Activated naive CD4-positive, alpha-beta T cell treated with anti-CD3 and anti-CD28 coated beads for 36 hours (primary cell): ENCODE data around the gene GSTM5. TPM values are rescaled to one million over a fixed set of nuclear protein-coding genes. Genes with fewer than 3 reads are reported as not detected.

Experiments
- CTCF ChIA-PET: fragments of 350-600 bp; sonication (Branson Sonifier 250); formaldehyde crosslinking; loops from one replicate; lab custom pipeline; 2021; ENCODE audit warnings: antibody characterized with exemption; lab: Charles Lee
- DNase-seq: peaks from one replicate; pipeline ENCODE4 v3.0.0-alpha.2; 2020
- H3K27ac Mint-ChIP-seq: one replicate; pipeline ENCODE4 v1.8.0; 2021; ENCODE audit warnings: mild to moderate bottlenecking, mixed read lengths
- H3K27me3 Mint-ChIP-seq: one replicate; pipeline ENCODE4 v1.8.0; 2021; ENCODE audit warnings: low read depth, mixed read lengths
- H3K36me3 Mint-ChIP-seq: one replicate; pipeline ENCODE4 v1.8.0; 2021; ENCODE audit warnings: low read depth, mixed read lengths
- H3K4me1 Mint-ChIP-seq: one replicate; pipeline ENCODE4 v1.8.0; 2021; ENCODE audit warnings: low read depth, mixed read lengths
- H3K4me3 Mint-ChIP-seq: one replicate; pipeline ENCODE4 v1.8.0; 2021; ENCODE audit warnings: mild to moderate bottlenecking, moderate library complexity, mixed read lengths
- H3K9me3 Mint-ChIP-seq: one replicate; pipeline ENCODE4 v1.8.0; 2021; ENCODE audit warnings: mixed read lengths
- intact Hi-C: fragments of 100-400 bp; cut with micrococcal nuclease; formaldehyde crosslinking; loops from one replicate; pipeline ENCODE4 v1.15.1; 2023
- total RNA-seq, 2 experiments: library from RNA; stranded (reverse); gene quantifications; one replicate each; pipeline ENCODE4 v1.2.3, GENCODE V29; 2021

GSTM5 gene
- total RNA-seq, 2 experiments from 2014 or later = not detected

DNA sequence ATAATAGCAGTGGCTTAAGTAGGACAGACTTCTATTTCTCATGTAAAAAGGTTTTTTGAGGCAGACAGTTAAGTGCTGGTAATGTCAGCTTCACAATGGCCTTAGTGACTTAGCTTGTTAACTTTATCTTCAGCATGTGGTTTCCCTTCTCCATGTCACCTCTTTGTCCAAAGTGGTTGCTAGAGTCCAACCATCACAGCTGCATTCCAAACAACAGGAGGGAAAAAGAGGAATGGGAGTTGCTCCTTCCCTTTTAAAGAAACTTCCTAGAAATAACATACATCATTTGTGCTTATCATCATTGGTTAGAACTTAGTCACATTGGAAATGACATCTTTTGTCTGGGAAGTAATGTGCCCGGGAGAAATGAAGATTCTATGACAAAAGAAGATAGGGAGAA is 9.9 kb downstream of the GSTM5 start:
- no peaks in the 10 kb centered on the region for H3K9me3 Mint-ChIP-seq
- H3K4me3 Mint-ChIP-seq = no peak overlapping the region
- H3K36me3 Mint-ChIP-seq = no peaks in the 10 kb centered on the region
- intact Hi-C loops = no loop called here
- no peaks in the 10 kb centered on the region for H3K27me3 Mint-ChIP-seq
- no peak overlapping the region for H3K27ac Mint-ChIP-seq
- DNase-seq = no peak
- no peaks in the 10 kb centered on the region for H3K4me1 Mint-ChIP-seq
- CTCF ChIA-PET = interaction anchor here (1.2 kb wide), 1 partner anchor 82 kb away, joined by 6 read pairs; no protein-coding TSS in a partner anchor

GRCh38 chr1:109722908-109723691 is 11.0 kb downstream of the GSTM5 start:
- intact Hi-C loops = no loop called here

DNA sequence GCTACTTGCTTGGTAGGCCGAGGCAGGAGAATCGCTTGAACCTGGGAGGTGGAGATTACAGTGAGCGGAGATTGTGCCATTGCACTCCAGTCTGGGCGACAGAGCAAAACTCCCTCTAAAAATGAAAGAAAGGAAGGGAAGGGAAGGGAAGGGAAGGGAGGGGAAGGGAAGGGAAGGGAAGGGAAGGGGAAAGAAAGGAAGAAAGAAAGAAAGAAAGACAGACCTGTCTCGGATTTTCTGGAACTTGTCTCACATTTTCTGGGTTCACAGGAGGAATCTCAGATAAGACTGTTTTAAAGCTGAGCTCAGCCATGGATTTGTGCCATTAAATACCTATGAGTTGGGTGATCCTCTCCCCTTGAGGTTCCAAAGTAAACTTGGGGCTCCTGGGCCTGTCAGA is 12.9 kb downstream of the GSTM5 start:
- CTCF ChIA-PET = interaction anchor here (0.6 to 1.0 kb wide), 2 partner anchors 259 to 667 kb away, joined by 3 to 6 read pairs; partner anchors contain the start of gene AHCYL1
- Mint-ChIP-seq H3K9me3 (no peaks in the 10 kb centered on the region), H3K36me3 (no peaks in the 10 kb centered on the region)

More at GRCh38 chr1:109722908-109723691, 11.0 kb downstream of the GSTM5 start:
- H3K4me3 Mint-ChIP-seq = no peak overlapping the region
- H3K27me3 Mint-ChIP-seq = no peaks in the 10 kb centered on the region
- no peaks in the 10 kb centered on the region for H3K4me1 Mint-ChIP-seq
- H3K27ac Mint-ChIP-seq = no peak overlapping the region
- CTCF ChIA-PET = interaction anchor here (0.6 to 0.7 kb wide), 2 partner anchors 14 to 51 kb away, joined by 3 read pairs; no protein-coding TSS in a partner anchor
- H3K9me3 Mint-ChIP-seq = no peaks in the 10 kb centered on the region
- no peak for DNase-seq
- H3K36me3 Mint-ChIP-seq = no peaks in the 10 kb centered on the region

DNA sequence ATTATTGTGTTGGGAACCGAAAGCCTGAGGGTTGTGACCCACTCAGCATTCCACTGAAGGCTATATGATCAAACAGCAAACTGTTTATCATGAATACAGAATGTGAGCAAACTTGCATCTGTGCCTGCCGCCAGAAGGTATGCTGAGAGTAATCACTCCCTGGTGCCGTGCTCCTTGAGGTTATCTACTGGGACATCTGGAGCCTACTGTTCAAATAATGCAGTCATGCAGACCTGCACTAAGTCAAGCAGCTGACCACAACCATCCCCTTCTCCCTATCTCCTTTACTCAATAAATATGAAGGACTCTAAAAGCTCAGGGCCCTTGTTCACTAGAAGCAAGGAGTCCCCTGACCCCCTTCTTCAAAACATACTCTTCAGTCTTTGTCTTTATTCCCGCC is 13.5 kb downstream of the GSTM5 start:
- H3K36me3 Mint-ChIP-seq = no peaks in the 10 kb centered on the region
- no peak overlapping the region for H3K27ac Mint-ChIP-seq
- H3K4me1 Mint-ChIP-seq = no peaks in the 10 kb centered on the region
- no peak overlapping the region for H3K4me3 Mint-ChIP-seq
- H3K9me3 Mint-ChIP-seq = no peaks in the 10 kb centered on the region
- no peak for DNase-seq
- H3K27me3 Mint-ChIP-seq = no peaks in the 10 kb centered on the region
- intact Hi-C loops = no loop called here
- CTCF ChIA-PET = no interaction called here

More for the DNA sequence above, 12.9 kb downstream of the GSTM5 start:
- no peak overlapping the region for H3K27ac Mint-ChIP-seq
- intact Hi-C loops = no loop called here
- H3K27me3 Mint-ChIP-seq = no peaks in the 10 kb centered on the region
- no peaks in the 10 kb centered on the region for H3K4me1 Mint-ChIP-seq
- no peak overlapping the region for H3K4me3 Mint-ChIP-seq
- no peak for DNase-seq

- Mint-ChIP-seq H3K4me1 (no peaks in the 10 kb centered on the region), H3K27me3 (no peaks in the 10 kb centered on the region), H3K36me3 (no peaks in the 10 kb centered on the region), H3K9me3 (no peaks in the 10 kb centered on the region), H3K4me3 (no peak overlapping the region), H3K27ac (no peak overlapping the region)
- no peak for DNase-seq
- intact Hi-C loops = no loop called here
- CTCF ChIA-PET = no interaction called here
Observed at GRCh38 chr1:109726007-109726406, 14.0 kb downstream of the GSTM5 start.

DNA sequence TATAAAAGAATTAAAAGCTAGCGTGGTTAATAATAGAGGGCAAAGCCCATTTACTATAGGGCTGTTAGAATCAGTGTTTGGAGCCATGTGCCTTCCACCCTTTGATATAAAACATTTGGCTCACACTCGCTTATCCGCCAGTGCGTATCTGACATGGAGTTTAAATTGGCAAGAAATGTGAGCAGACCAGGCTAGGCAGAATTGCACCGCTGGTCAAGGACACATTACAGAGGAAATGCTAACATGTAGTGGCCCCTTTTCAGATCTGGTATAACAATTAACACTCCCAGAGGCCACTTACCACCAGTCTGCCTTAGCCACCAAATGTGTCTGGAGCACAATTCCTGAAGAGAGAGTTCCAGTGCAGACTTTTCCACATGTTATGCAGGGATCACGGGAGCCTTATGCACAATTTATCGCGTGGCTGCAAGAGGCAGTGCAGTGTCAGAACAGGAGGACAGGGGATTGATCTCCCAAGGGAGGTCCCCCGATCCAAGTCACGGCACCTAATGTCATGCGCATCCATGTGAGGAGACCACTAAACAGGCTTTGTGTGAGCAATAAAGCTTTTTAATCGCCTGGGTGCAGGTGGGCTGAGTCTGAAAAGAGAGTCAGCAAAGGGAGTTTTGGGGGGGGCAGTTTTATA is 14.8 kb downstream of the GSTM5 start:
- intact Hi-C loops = no loop called here
- no peaks in the 10 kb centered on the region for H3K36me3 Mint-ChIP-seq
- no peak for DNase-seq
- H3K27me3 Mint-ChIP-seq = no peaks in the 10 kb centered on the region
- H3K4me1 Mint-ChIP-seq = no peaks in the 10 kb centered on the region
- no peak overlapping the region for H3K4me3 Mint-ChIP-seq
- CTCF ChIA-PET = interaction anchor here (1.7 kb wide), 1 partner anchor 86 kb away, joined by 6 read pairs; no protein-coding TSS in a partner anchor
- no peak overlapping the region for H3K27ac Mint-ChIP-seq
- no peaks in the 10 kb centered on the region for H3K9me3 Mint-ChIP-seq

GRCh38 chr1:109728870-109729269 is 16.8 kb downstream of the GSTM5 start:
- Mint-ChIP-seq H3K4me1 (no peaks in the 10 kb centered on the region), H3K27me3 (no peaks in the 10 kb centered on the region), H3K36me3 (no peaks in the 10 kb centered on the region), H3K4me3 (no peak overlapping the region), H3K27ac (no peak overlapping the region), H3K9me3 (no peaks in the 10 kb centered on the region)
- intact Hi-C loops = no loop called here
- CTCF ChIA-PET = interaction anchor here (1.2 kb wide), 1 partner anchor 89 kb away, joined by 3 read pairs; no protein-coding TSS in a partner anchor
- DNase-seq = no peak

- H3K4me3 Mint-ChIP-seq = no peak overlapping the region
- no peaks in the 10 kb centered on the region for H3K36me3 Mint-ChIP-seq
- no peaks in the 10 kb centered on the region for H3K4me1 Mint-ChIP-seq
- intact Hi-C loops = no loop called here
- no peak overlapping the region for H3K27ac Mint-ChIP-seq
- DNase-seq = no peak
- H3K27me3 Mint-ChIP-seq = no peaks in the 10 kb centered on the region
- H3K9me3 Mint-ChIP-seq = no peaks in the 10 kb centered on the region
- CTCF ChIA-PET = no interaction called here
Observed at GRCh38 chr1:109730666-109731065, 18.6 kb downstream of the GSTM5 start.

- no peak for DNase-seq
- CTCF ChIA-PET = no interaction called here
- H3K36me3 Mint-ChIP-seq = no peaks in the 10 kb centered on the region
- H3K4me1 Mint-ChIP-seq = no peaks in the 10 kb centered on the region
- H3K27ac Mint-ChIP-seq = no peak overlapping the region
- H3K4me3 Mint-ChIP-seq = no peak overlapping the region
- H3K27me3 Mint-ChIP-seq = no peaks in the 10 kb centered on the region
- H3K9me3 Mint-ChIP-seq = no peaks in the 10 kb centered on the region
- intact Hi-C loops = no loop called here
Observed at GRCh38 chr1:109732390-109732881, 20.4 kb downstream of the GSTM5 start.

- CTCF ChIA-PET = interaction anchor here (0.7 to 1.2 kb wide), 2 partner anchors 43 to 93 kb away, joined by 3 to 5 read pairs; no protein-coding TSS in a partner anchor
- no peaks in the 10 kb centered on the region for H3K9me3 Mint-ChIP-seq
Observed at GRCh38 chr1:109733236-109733870, 21.3 kb downstream of the GSTM5 start.

DNA sequence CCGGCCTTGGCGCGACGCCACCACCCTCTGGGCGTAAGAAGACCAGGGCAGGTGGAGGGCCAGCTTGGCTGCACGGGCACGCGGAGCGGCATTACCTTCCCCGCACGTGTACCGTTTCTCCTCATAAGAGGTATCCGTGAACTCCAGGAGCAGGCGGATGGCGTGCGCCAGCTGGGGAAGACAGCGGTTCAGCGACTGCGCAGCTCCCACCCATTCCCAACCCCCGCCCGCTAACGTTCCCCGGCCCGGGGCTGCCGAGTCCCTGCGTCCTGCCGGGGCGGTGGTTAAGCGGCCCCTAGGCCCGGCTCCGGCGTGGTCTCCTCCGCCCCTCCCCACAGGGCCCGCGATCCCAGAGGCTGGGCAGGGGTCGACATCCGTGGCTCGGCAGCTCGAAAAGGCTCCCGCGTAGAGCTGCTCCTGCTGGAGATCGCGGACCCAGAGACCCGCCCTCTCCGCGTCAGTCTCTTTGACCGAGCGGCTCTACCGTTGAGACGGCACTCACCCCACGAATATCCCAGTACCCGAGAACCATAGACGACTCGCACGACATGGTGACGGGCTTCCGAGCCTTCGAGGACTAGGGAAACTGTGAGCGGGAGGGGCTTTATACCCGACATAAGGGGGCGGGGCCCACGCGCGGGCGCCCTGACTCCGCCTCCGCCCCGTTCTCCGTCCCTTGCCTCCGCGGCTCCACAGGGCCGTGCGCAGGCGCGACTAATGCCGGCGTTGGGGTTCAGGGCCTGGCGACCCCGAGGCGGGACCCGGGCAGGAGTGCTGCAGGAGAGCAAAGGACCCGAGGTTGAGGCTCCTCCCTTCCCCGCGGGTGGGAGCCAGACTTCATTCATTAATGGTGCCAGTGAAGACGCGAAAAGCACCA is 27.9 kb downstream of the GSTM5 start:
- intact Hi-C loops = loop anchor here (1.0 to 2.0 kb wide), 2 partner anchors 33 to 192 kb away; partner anchors contain the start of gene GNAI3
- peaks cover 8% of the 10 kb centered on the region for H3K4me1 Mint-ChIP-seq
- H3K4me3 Mint-ChIP-seq = peak overlapping the region; percentile 63
- DNase-seq = peak; percentile 75
- no peak overlapping the region for H3K27ac Mint-ChIP-seq
- peaks cover 12% of the 10 kb centered on the region for H3K27me3 Mint-ChIP-seq
- no peaks in the 10 kb centered on the region for H3K36me3 Mint-ChIP-seq
- CTCF ChIA-PET = interaction anchor here (1.3 kb wide), 1 partner anchor 110 kb away, joined by 3 read pairs; no protein-coding TSS in a partner anchor
- H3K9me3 Mint-ChIP-seq = no peaks in the 10 kb centered on the region

More at GRCh38 chr1:109733236-109733870, 21.3 kb downstream of the GSTM5 start:
- Mint-ChIP-seq H3K27ac (no peak overlapping the region), H3K36me3 (no peaks in the 10 kb centered on the region), H3K4me3 (no peak overlapping the region), H3K27me3 (no peaks in the 10 kb centered on the region), H3K4me1 (no peaks in the 10 kb centered on the region)
- no peak for DNase-seq
- intact Hi-C loops = no loop called here
